Measurements from ENCODE around the gene COL4A3. TPM values are rescaled to one million over a fixed set of nuclear protein-coding genes. Genes with fewer than 3 reads are reported as not detected.

Gene COL4A3
- total RNA-seq, 2 donors from 2014 or later, result 2.7 to 8.0 TPM

DNA sequence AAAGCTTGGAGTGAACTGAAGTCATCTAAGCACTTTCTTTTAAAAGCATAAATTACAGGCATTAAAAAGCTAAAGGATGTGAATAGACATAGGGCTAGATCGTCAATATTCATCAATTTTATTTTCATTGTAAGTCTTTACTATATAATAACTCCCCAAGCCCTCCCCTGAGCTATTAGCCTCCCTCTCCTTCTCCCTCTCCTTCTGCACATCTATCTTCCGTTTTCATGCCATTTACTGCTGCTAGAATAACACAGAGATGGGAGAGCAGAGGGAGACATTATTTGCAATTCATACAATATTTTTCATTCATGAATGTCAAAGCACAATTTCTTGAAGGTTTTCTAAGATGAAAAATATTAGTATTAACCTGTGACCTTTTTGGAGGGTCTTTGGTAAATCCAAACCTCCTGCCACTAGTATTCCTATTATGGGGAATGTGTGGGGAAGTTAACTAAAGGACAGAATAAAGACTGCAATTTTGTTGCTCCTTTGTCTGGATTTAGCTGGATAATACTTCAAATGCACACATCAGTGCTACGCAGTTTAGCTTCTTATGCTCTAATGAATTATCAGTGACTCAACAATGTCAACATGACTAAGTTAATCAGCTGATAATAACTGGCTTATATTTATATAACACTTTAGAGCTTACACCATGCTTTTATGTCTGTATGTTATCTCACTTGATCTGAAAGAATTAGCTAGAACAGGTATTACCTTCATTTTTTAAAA is 132.4 kb downstream of the COL4A3 start:
- Histone ChIP-seq H3K27me3 (no peaks in the 10 kb centered on the region), H3K27ac (no peak overlapping the region), H3K4me3 (no peak overlapping the region), H3K9me3 (no peaks in the 10 kb centered on the region), H3K36me3 (no peaks in the 10 kb centered on the region), H3K4me1 (no peaks in the 10 kb centered on the region)
- no peak for DNase-seq (ENCODE audit: low spot score)
- TF ChIP-seq, protein P1, sequence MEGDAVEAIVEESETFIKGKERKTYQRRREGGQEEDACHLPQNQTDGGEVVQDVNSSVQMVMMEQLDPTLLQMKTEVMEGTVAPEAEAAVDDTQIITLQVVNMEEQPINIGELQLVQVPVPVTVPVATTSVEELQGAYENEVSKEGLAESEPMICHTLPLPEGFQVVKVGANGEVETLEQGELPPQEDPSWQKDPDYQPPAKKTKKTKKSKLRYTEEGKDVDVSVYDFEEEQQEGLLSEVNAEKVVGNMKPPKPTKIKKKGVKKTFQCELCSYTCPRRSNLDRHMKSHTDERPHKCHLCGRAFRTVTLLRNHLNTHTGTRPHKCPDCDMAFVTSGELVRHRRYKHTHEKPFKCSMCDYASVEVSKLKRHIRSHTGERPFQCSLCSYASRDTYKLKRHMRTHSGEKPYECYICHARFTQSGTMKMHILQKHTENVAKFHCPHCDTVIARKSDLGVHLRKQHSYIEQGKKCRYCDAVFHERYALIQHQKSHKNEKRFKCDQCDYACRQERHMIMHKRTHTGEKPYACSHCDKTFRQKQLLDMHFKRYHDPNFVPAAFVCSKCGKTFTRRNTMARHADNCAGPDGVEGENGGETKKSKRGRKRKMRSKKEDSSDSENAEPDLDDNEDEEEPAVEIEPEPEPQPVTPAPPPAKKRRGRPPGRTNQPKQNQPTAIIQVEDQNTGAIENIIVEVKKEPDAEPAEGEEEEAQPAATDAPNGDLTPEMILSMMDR (IDR thresholded peaks at IDR 0.05), result no peak

DNA sequence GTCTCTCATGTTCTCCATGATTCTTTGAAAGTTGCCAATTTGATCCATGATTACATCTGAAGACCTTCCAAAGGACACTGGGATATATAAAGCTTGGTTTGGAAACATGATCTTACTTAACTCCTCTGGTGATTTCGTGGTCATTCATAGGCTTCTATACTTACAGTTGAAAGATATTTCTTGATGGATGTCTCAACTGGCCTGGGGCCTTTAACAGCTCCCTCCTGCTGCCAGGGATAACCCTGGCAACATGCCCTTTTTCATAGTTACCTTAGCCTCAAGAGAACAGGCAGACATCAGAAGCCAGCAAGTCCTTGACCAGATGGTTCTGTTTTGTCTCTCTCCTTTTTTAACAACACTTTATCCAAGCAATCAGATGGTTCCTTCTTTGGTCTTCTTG is 137.1 kb downstream of the COL4A3 start:
- Histone ChIP-seq H3K27ac (no peak overlapping the region), H3K36me3 (no peaks in the 10 kb centered on the region), H3K9me3 (no peaks in the 10 kb centered on the region), H3K4me1 (no peaks in the 10 kb centered on the region), H3K27me3 (no peaks in the 10 kb centered on the region), H3K4me3 (no peak overlapping the region)
- no peak for DNase-seq (ENCODE audit: low spot score)
- TF ChIP-seq, protein P1 (IDR thresholded peaks at IDR 0.05), result no peak

DNA sequence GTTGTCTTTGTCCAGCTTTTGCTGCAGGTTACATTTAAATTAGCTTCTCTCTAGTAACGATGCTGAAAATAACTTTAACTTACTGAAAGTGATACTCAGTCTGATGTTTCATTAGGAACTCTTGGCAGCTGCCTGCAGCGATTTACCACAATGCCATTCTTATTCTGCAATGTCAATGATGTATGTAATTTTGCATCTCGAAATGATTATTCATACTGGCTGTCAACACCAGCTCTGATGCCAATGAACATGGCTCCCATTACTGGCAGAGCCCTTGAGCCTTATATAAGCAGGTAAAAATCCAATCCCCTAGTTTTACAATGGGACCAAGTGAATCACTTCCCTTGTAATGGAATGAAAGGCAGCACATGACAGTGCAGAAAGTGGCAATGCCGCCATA is 144.4 kb downstream of the COL4A3 start:
- H3K27ac ChIP-seq, result no peak overlapping the region

DNA sequence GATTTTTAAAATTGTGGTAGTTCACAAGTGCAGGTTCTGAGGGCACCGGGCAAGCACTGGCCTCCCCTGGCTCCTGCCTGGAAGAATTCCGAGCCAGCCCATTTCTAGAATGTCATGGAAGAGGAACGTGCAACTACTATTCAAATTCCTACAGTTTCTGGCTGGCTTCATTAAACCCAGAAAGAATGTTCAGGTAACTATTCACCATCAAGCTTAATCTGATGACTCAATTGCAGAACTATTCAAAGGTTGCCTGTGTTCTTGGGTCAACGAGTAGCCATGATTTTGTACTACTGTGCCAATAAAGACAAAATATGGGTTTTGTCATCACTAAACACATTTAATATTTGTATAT is 146.3 kb downstream of the COL4A3 start:
- Histone ChIP-seq H3K36me3 (no peaks in the 10 kb centered on the region), H3K27ac (no peak overlapping the region), H3K27me3 (no peaks in the 10 kb centered on the region), H3K4me3 (no peak overlapping the region), H3K4me1 (no peaks in the 10 kb centered on the region), H3K9me3 (no peaks in the 10 kb centered on the region)
- TF ChIP-seq, protein P1 (IDR thresholded peaks at IDR 0.05), result no peak
- no peak for DNase-seq (ENCODE audit: low spot score)

More for the DNA sequence above, 144.4 kb downstream of the COL4A3 start:
- no peak for DNase-seq (ENCODE audit: low spot score)
- Histone ChIP-seq H3K4me1 (no peaks in the 10 kb centered on the region), H3K9me3 (no peaks in the 10 kb centered on the region), H3K36me3 (no peaks in the 10 kb centered on the region), H3K4me3 (no peak overlapping the region), H3K27me3 (no peaks in the 10 kb centered on the region)
- TF ChIP-seq, protein P1 (IDR thresholded peaks at IDR 0.05), result no peak

DNA sequence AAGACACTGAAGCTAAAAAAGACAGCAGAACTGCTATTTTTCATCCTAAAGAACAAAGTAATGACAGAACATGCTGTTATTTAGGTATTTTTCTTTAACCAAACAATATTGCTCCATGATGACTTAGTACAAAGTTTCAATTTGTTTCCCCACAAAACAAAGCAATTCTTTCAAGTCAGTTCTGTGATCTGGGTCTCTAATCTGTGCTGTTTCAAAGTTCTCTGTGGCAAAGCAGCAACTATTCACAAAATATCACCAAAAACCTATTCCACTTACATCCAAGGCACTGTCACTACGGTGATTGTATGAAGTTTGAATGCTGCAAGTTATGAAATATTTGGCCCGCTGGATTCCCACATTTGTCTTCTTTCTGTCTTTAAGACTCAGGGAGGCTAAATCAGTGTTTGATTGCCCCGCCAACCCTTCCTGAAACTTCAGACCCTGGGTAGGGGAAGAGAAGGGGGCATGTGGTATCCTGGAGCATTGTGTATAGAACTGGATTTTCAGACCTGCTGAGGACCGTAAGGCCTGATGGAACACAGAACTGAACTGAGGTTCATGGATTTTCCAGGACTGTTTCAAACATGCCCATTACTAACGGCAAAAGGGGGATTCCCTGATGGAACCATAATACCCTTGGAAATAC is 147.6 kb downstream of the COL4A3 start:
- Histone ChIP-seq H3K9me3 (no peaks in the 10 kb centered on the region), H3K27me3 (no peaks in the 10 kb centered on the region), H3K4me1 (no peaks in the 10 kb centered on the region), H3K27ac (no peak overlapping the region), H3K4me3 (no peak overlapping the region), H3K36me3 (no peaks in the 10 kb centered on the region)
- no peak for DNase-seq (ENCODE audit: low spot score)
- TF ChIP-seq, protein P1 (IDR thresholded peaks at IDR 0.05), result no peak
